ENCODE measurements around the gene MRPL19. TPM values are rescaled to one million over a fixed set of nuclear protein-coding genes. Genes with fewer than 3 reads are reported as not detected.

Gene MRPL19
- total RNA-seq, 1 experiment from 2014 or later, result 98.4 TPM

GRCh38 chr2:75622929-75623328, 23.7 kb upstream of the MRPL19 start:
- CTCF ChIA-PET, result no interaction called here

GRCh38 chr2:75627902-75628504, 18.6 kb upstream of the MRPL19 start:
- no peaks in the 10 kb centered on the region for H3K9me3 ChIP-seq (ENCODE audit: low read depth, low read length, poor library complexity, severe bottlenecking)
- ChIA-PET POLR2A (ENCODE audit: low non-redundant PET) (no interaction called here), CTCF (interaction anchor here (0.6 to 1.7 kb wide), 9 partner anchors 10 to 163 kb away, joined by 3 to 20 read pairs (median 4); partner anchors contain the start of gene EVA1A)
- intact Hi-C loops (cut with micrococcal nuclease; ENCODE audit: unreplicated experiment), result loop anchor here (1.0 to 10.0 kb wide), 2 partner anchors 164 to 353 kb away; no protein-coding TSS in a partner anchor
- H3K4me3 ChIP-seq (ENCODE audit: low read depth, low read length, poor library complexity, severe bottlenecking), result no peak overlapping the region
- peaks cover 8% of the 10 kb centered on the region for H3K4me1 ChIP-seq (ENCODE audit: insufficient read depth, low read length, poor library complexity, severe bottlenecking)
- BruUV-seq (replicated peaks), result no TSS peak
- H3K36me3 ChIP-seq (ENCODE audit: insufficient read depth, low read length, poor library complexity, severe bottlenecking), result no peaks in the 10 kb centered on the region
- peak; percentile 83 for DNase-seq (ENCODE audit: low spot score)
- peak; percentile 95 for TF ChIP-seq CTCF (conservative IDR thresholded peaks at IDR 0.05; ENCODE audit: low read depth, low read length)
- TF ChIP-seq EZH2 (IDR thresholded peaks at IDR 0.05; ENCODE audit: borderline replicate concordance, low read depth, low read length, poor library complexity, severe bottlenecking), result no peak
- no peak overlapping the region for H3K27ac ChIP-seq (ENCODE audit: low read depth, low read length, poor library complexity, severe bottlenecking)
- no peaks in the 10 kb centered on the region for H3K27me3 ChIP-seq (replicated peaks; ENCODE audit: insufficient read depth, low read depth, low read length, poor library complexity)

More at GRCh38 chr2:75622929-75623328, 23.7 kb upstream of the MRPL19 start:
- no peak for DNase-seq (ENCODE audit: low spot score)
- TF ChIP-seq EZH2 (IDR thresholded peaks at IDR 0.05; ENCODE audit: borderline replicate concordance, low read depth, low read length, poor library complexity, severe bottlenecking), result no peak
- H3K4me3 ChIP-seq (ENCODE audit: low read depth, low read length, poor library complexity, severe bottlenecking), result no peak overlapping the region
- no TSS peak for BruUV-seq (replicated peaks)
- H3K27ac ChIP-seq (ENCODE audit: low read depth, low read length, poor library complexity, severe bottlenecking), result no peak overlapping the region
- no peaks in the 10 kb centered on the region for H3K36me3 ChIP-seq (ENCODE audit: insufficient read depth, low read length, poor library complexity, severe bottlenecking)
- peaks cover 17% of the 10 kb centered on the region for H3K4me1 ChIP-seq (ENCODE audit: insufficient read depth, low read length, poor library complexity, severe bottlenecking)
- H3K9me3 ChIP-seq (ENCODE audit: low read depth, low read length, poor library complexity, severe bottlenecking), result no peaks in the 10 kb centered on the region
- no peaks in the 10 kb centered on the region for H3K27me3 ChIP-seq (replicated peaks; ENCODE audit: insufficient read depth, low read depth, low read length, poor library complexity)
- POLR2A ChIA-PET (ENCODE audit: low non-redundant PET), result no interaction called here
- intact Hi-C loops (cut with micrococcal nuclease; ENCODE audit: unreplicated experiment), result loop anchor here (10.0 kb wide), 1 partner anchor 348 kb away; no protein-coding TSS in a partner anchor

GRCh38 chr2:75632091-75632701, 14.4 kb upstream of the MRPL19 start:
- peaks cover 8% of the 10 kb centered on the region for H3K4me1 ChIP-seq (ENCODE audit: insufficient read depth, low read length, poor library complexity, severe bottlenecking)
- no peak overlapping the region for H3K27ac ChIP-seq (ENCODE audit: low read depth, low read length, poor library complexity, severe bottlenecking)
- H3K36me3 ChIP-seq (ENCODE audit: insufficient read depth, low read length, poor library complexity, severe bottlenecking), result no peaks in the 10 kb centered on the region
- no peaks in the 10 kb centered on the region for H3K9me3 ChIP-seq (ENCODE audit: low read depth, low read length, poor library complexity, severe bottlenecking)
- DNase-seq (ENCODE audit: low spot score), result no peak
- ChIA-PET CTCF (interaction anchor here (0.5 kb wide), 1 partner anchor 169 kb away, joined by 6 read pairs; no protein-coding TSS in a partner anchor), POLR2A (ENCODE audit: low non-redundant PET) (no interaction called here)
- no peak for TF ChIP-seq EZH2 (IDR thresholded peaks at IDR 0.05; ENCODE audit: borderline replicate concordance, low read depth, low read length, poor library complexity, severe bottlenecking)
- no peak for TF ChIP-seq CTCF (conservative IDR thresholded peaks at IDR 0.05; ENCODE audit: low read depth, low read length)
- no peaks in the 10 kb centered on the region for H3K27me3 ChIP-seq (replicated peaks; ENCODE audit: insufficient read depth, low read depth, low read length, poor library complexity)
- intact Hi-C loops (cut with micrococcal nuclease; ENCODE audit: unreplicated experiment), result no loop called here
- no TSS peak for BruUV-seq (replicated peaks)
- H3K4me3 ChIP-seq (ENCODE audit: low read depth, low read length, poor library complexity, severe bottlenecking), result no peak overlapping the region

All from A673 (cell line).